ENCODE data around the gene PCGF3.
"Not testable (repeated sequence)": the region's sequence is repeated elsewhere in the genome, so short reads cannot be mapped to it uniquely, and the experiment has no call there.

The PCGF3 gene

GRCh38 chr4:742742-743311 is 37.2 kb downstream of the PCGF3 start:
- no peak for DNase-seq

GRCh38 chr4:743463-744211 is 38.0 kb downstream of the PCGF3 start:
- DNase-seq: no peak

GRCh38 chr4:744212-744841 is 38.7 kb downstream of the PCGF3 start:
- no peak for DNase-seq

- DNase-seq: no peak
These were observed 42.0 kb downstream of the PCGF3 start for GRCh38 chr4:747546-748170.

- DNase-seq: no peak
These were observed 42.8 kb downstream of the PCGF3 start for GRCh38 chr4:748461-748860.

GRCh38 chr4:749698-750666 is 44.4 kb downstream of the PCGF3 start:
- no peak for DNase-seq

- peak; percentile 27 for DNase-seq
These were observed 46.0 kb downstream of the PCGF3 start for GRCh38 chr4:751676-752075.

- no peak for DNase-seq
These were observed 46.7 kb downstream of the PCGF3 start for GRCh38 chr4:752196-752861.

GRCh38 chr4:753186-753585 is 47.6 kb downstream of the PCGF3 start:
- not testable (repeated sequence) for DNase-seq

- no peak for DNase-seq
These were observed 48.8 kb downstream of the PCGF3 start for GRCh38 chr4:754221-755120.

GRCh38 chr4:757111-757510 is 51.5 kb downstream of the PCGF3 start:
- no peak for DNase-seq

GRCh38 chr4:759810-760209 is 54.2 kb downstream of the PCGF3 start:
- DNase-seq: not testable (repeated sequence)

GRCh38 chr4:760616-761015 is 55.0 kb downstream of the PCGF3 start:
- no peak for DNase-seq

GRCh38 chr4:761086-761485 is 55.5 kb downstream of the PCGF3 start:
- no peak for DNase-seq

- no peak for DNase-seq
These were observed 56.1 kb downstream of the PCGF3 start for GRCh38 chr4:761739-762138.

GRCh38 chr4:762211-763190 is 56.9 kb downstream of the PCGF3 start:
- no peak for DNase-seq

GRCh38 chr4:763191-763810 is 57.7 kb downstream of the PCGF3 start:
- no peak for DNase-seq

GRCh38 chr4:763922-764321 is 58.3 kb downstream of the PCGF3 start:
- no peak for DNase-seq
